HepG2 (cell line): Measurements from ENCODE around the gene TRMU.

Source experiments
- CTCF ChIP-seq: sonication (generic); formaldehyde crosslinking; IDR thresholded peaks from 2 replicates; pipeline ENCODE4 v1.5.0; 2020; ENCODE audit warnings: mild to moderate bottlenecking, missing genetic modification reagents, moderate library complexity
- EZH2 ChIP-seq: conservative IDR thresholded peaks from 2 replicates; pipeline ENCODE4 v1.6.1; 2012; ENCODE audit warnings: mild to moderate bottlenecking, low read depth, low read length, moderate library complexity
- HOXA7 ChIP-seq: sonication (generic); formaldehyde crosslinking; IDR thresholded peaks from 2 replicates; pipeline ENCODE4 v1.8.1; 2022; ENCODE audit warnings: mild to moderate bottlenecking, missing genetic modification reagents, moderate library complexity
- JUND ChIP-seq: sonication (generic); formaldehyde crosslinking; IDR thresholded peaks from 2 replicates; pipeline ENCODE4 v1.8.0; 2022; ENCODE audit warnings: mild to moderate bottlenecking, missing genetic modification reagents
- MAX ChIP-seq: IDR thresholded peaks from 2 replicates; pipeline ENCODE4 v1.6.1; 2012; ENCODE audit warnings: inconsistent platforms
- PAXIP1 ChIP-seq: sonication (generic); formaldehyde crosslinking; conservative IDR thresholded peaks from 2 replicates; pipeline ENCODE4 v1.4.0; 2020; ENCODE audit warnings: mild to moderate bottlenecking, missing genetic modification reagents, moderate library complexity
- POLR2A ChIP-seq, 2 experiments: IDR thresholded peaks; 2 replicates each; pipeline ENCODE4 v1.6.1; 2011; ENCODE audit warnings: low read depth in 2 of 2, low read length in 2 of 2, mild to moderate bottlenecking in 1 of 2, moderate library complexity in 1 of 2; ENCODE audit not compliant: insufficient read depth in 1 of 2
- RXRB ChIP-seq: IDR thresholded peaks from 2 replicates; pipeline ENCODE4 v1.6.1; 2016; ENCODE audit warnings: borderline replicate concordance, missing genetic modification reagents, missing compliant biosample characterization
- SMYD3 ChIP-seq: sonication (generic); formaldehyde crosslinking; IDR thresholded peaks from 2 replicates; pipeline ENCODE4 v1.8.1; 2023; ENCODE audit warnings: mild to moderate bottlenecking, missing genetic modification reagents
- TCF7L2 ChIP-seq: IDR thresholded peaks from 2 replicates; pipeline ENCODE4 v1.6.1; 2011; ENCODE audit warnings: mild to moderate bottlenecking, low read depth, low read length, moderate library complexity
- ZBTB43 ChIP-seq: sonication (generic); formaldehyde crosslinking; conservative IDR thresholded peaks from 2 replicates; pipeline ENCODE4 v1.4.0; 2020; ENCODE audit warnings: missing genetic modification reagents
- ZBTB7A ChIP-seq: sonication (generic); formaldehyde crosslinking; IDR thresholded peaks from 2 replicates; pipeline ENCODE4 v1.8.0; 2022; ENCODE audit warnings: mild to moderate bottlenecking, missing genetic modification reagents

- no peak for TF ChIP-seq EZH2
- TF ChIP-seq MAX, result no peak
- TF ChIP-seq PAXIP1, result no peak
- no peak for TF ChIP-seq RXRB
- TF ChIP-seq ZBTB7A (CRISPR knock-in tag), result no peak
- no peak for TF ChIP-seq JUND
- no peak for TF ChIP-seq HOXA7
- TF ChIP-seq POLR2A (IDR thresholded peaks at IDR 0.05; ENCODE audit: insufficient read depth in 1 of 2, low read depth in 2 of 2, low read length in 2 of 2), result no peak
- TF ChIP-seq TCF7L2, result no peak
- TF ChIP-seq SMYD3 (CRISPR knock-in tag), result no peak
- TF ChIP-seq CTCF, result no peak
- TF ChIP-seq ZBTB43 (CRISPR knock-in tag), result no peak
Measured at GRCh38 chr22:46331496-46331895, 4.0 kb upstream of the TRMU start.
